PFSK-1 (cell line): ENCODE results near the gene PSMG2.

ENCODE experiments used
- FOXP2 ChIP-seq: optimal IDR thresholded peaks from 2 replicates; pipeline ENCODE3; 2011; ENCODE audit warnings: borderline replicate concordance, control low read depth, inconsistent platforms; ENCODE audit not compliant: insufficient read depth; ENCODE audit errors: extremely low read length, extremely low read depth
- POLR2AphosphoS5 ChIP-seq: IDR thresholded peaks from 2 replicates; pipeline ENCODE4 v1.6.1; 2012; ENCODE audit warnings: low read depth, mild to moderate bottlenecking, control low read depth, low read length, moderate library complexity
- REST ChIP-seq, 2 experiments: IDR thresholded peaks; 2 replicates each; pipeline versions ENCODE4 v1.6.1 to v1.8.0; 2011 to 2012; ENCODE audit warnings: low read depth in 2 of 2, low read length in 2 of 2, control low read depth in 1 of 2, inconsistent platforms in 1 of 2, mild to moderate bottlenecking in 1 of 2, moderate library complexity in 1 of 2; ENCODE audit not compliant: insufficient read depth in 1 of 2
- SIN3A ChIP-seq: IDR thresholded peaks from 2 replicates; pipeline ENCODE4 v1.6.1; 2012; ENCODE audit warnings: mild to moderate bottlenecking, low read length, moderate library complexity, borderline replicate concordance; ENCODE audit not compliant: insufficient read depth
- TAF1 ChIP-seq: IDR thresholded peaks from 2 replicates; pipeline ENCODE4 v1.6.1; 2012; ENCODE audit warnings: low read length, control low read depth, borderline replicate concordance; ENCODE audit not compliant: insufficient read depth

- TF ChIP-seq POLR2AphosphoS5 (no peak), TAF1 (no peak), REST (IDR thresholded peaks at IDR 0.05; ENCODE audit: insufficient read depth in 1 of 2, low read depth in 2 of 2, low read length in 2 of 2) (no peak), SIN3A (no peak), FOXP2 (no peak)
Measured at GRCh38 chr18:12747530-12748315, 44.9 kb downstream of the PSMG2 start.
